IMR-90 (cell line): ENCODE results near the gene SARDH. TPM values are rescaled to one million over a fixed set of nuclear protein-coding genes. Genes with fewer than 3 reads are reported as not detected.

Experiments used
- BHLHE40 ChIP-seq: fragments of 150-350 bp; IDR thresholded peaks from 2 replicates; pipeline ENCODE4 v1.6.1; 2016; ENCODE audit warnings: mild to moderate bottlenecking, low read depth, low read length
- ELK1 ChIP-seq: fragments of 150-350 bp; IDR thresholded peaks from 2 replicates; pipeline ENCODE4 v1.6.1; 2016; ENCODE audit warnings: low read depth, mild to moderate bottlenecking, low read length, moderate library complexity, borderline replicate concordance
- MAFK ChIP-seq: IDR thresholded peaks from 2 replicates; pipeline ENCODE4 v1.6.1; 2012; ENCODE audit warnings: low read depth, low read length, improper control_type of control experiment
- polyA plus RNA-seq, 3 experiments: library from polyadenylated mRNA; depleted of rRNA; stranded (reverse); fragments of >200 nt; gene quantifications; 2 replicates each; pipeline ENCODE4 v1.2.3, GENCODE V29; 2012; ENCODE audit warnings: low replicate concordance in 1 of 3
- total RNA-seq: library from RNA; depleted of rRNA; stranded (reverse); fragments of >200 nt; gene quantifications from 2 replicates; pipeline ENCODE4 v1.2.3, GENCODE V29; 2012

The SARDH gene
- total and polyA plus RNA-seq, 2 of the 4 experiments (the other 2 are of a cell fraction), result 5.0 to 7.5 TPM

GRCh38 chr9:133783331-133783731 lies 45.2 kb upstream of the SARDH start (continued):
- no peak for TF ChIP-seq ELK1
- TF ChIP-seq BHLHE40, result no peak
- no peak for TF ChIP-seq MAFK
